ENCODE data around the gene A4GALT. TPM values are rescaled to one million over a fixed set of nuclear protein-coding genes. Genes with fewer than 3 reads are reported as not detected.

A4GALT gene, protein sequence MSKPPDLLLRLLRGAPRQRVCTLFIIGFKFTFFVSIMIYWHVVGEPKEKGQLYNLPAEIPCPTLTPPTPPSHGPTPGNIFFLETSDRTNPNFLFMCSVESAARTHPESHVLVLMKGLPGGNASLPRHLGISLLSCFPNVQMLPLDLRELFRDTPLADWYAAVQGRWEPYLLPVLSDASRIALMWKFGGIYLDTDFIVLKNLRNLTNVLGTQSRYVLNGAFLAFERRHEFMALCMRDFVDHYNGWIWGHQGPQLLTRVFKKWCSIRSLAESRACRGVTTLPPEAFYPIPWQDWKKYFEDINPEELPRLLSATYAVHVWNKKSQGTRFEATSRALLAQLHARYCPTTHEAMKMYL
- 13.3 and 57.2 TPM in 2 replicates for total RNA-seq

DNA sequence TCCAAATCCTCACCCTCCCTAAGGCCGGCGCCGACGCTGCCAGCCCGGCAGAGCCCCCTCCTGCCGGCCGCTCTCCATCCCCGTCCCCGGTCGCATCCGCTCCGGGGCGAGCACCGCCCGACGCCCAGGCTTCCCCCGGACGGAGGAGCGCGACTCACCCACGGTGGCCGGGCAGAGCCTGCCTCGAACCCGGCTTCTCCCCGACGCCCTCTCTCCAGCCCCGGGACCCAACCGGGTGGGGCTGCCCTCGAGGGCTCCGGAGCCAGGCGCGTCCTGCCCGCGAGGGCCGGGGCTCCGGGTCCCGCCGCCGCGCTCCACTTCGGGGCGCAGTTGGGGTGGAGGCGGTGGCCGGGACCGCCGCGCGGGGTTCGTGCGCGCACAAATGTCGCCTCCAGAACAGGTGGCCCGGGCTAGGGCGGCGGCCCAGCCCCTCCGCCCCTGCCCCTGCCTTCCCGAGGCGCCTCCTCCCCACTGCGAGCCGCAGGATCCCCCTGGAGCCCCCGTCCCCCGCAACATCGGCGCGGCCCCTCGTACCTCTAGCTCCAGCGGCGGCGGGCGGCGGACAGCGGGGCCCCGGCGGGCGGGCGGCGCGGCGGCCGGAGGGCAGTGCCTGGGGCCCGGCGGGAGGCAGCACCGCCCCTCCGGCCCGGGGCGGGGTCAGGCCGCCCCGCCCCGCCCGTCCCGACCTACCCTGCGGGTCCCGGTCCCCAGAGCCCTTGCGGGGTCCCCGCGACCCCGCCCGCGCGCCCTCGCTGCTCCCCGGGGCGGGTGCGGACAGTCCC, at the start of gene A4GALT:
TSS of gene A4GALT (minus strand) at position 608 of the 782 bp plus-strand sequence. CDS start 26,919 bp downstream, outside the sequence.

DNA sequence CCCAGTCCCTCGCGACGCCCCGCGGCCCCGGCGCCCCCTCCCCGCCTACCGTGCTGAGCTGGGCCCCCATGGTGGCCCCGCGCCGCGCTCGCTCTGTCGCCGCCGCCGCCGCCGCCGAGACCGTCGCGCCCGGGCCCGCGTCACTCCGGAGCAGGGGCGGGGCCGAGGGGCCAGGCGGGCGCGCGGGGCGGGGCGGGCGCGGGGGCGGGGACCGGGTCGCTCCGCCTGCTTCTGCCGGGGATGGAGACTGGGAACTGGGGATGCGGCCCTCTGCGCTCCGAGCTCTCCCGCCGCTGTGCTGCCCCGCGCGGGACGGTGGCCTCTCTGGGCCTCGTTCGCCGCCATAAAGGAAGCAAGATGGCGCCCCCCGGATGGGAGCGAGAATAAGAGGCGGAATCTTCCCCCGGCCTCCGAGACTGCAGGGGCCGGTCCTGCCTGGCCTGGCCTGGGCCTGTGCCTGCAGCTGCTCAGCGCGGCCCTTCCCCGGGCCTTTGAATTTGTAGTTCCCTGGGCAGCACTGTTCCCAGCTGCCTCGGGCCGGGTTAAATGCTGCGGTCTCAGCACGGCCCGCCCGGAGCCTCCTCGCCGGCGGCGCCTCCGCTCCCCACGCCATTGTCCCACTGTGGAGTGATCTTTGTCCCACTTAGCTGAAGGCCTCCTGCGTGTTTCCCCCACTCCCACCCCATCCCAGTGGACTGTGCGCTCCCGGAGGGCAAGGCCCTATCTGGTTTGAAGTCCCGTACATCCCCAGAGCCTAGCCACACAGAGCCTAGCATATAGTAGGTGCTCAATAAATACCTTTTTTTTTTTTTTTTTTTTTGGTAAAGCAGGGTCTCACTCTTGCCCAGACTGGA, 71.2 kb downstream of the A4GALT start, which contains the start of gene CYB5R3:
TSS of gene CYB5R3 (minus strand) at position 147 of the 854 bp plus-strand sequence. CDS start at position 70, 77 bp downstream.

Other genes with a start within 250 kb of the A4GALT start
- 29.5 and 34.5 TPM in 2 replicates for gene RRP7A, start 201.1 kb downstream of the A4GALT start, total RNA-seq
- 1.0 and 1.6 TPM in 2 replicates for gene SERHL2, start 166.9 kb downstream of the A4GALT start, total RNA-seq
- gene POLDIP3, start 106.0 kb downstream of the A4GALT start, total RNA-seq: 21.5 and 30.1 TPM in 2 replicates
- gene ATP5MGL, start 80.3 kb downstream of the A4GALT start, total RNA-seq: under 0.01 and 0.14 TPM in 2 replicates
- 12.6 and 35.2 TPM in 2 replicates for gene CYB5R3, start 71.5 kb downstream of the A4GALT start, total RNA-seq
- 70.7 and 113 TPM in 2 replicates for gene ARFGAP3, start 136.4 kb upstream of the A4GALT start, total RNA-seq

Data from nasal cavity respiratory epithelium epithelial cell of viscerocranial mucosa (primary cell).